ENCODE data around the gene MNDA.

- TF ChIP-seq CTCF (IDR thresholded peaks at IDR 0.05) (no peak), ZFX (IDR thresholded peaks at IDR 0.05; ENCODE audit: borderline replicate concordance) (no peak)
These were observed 11.4 kb upstream of the MNDA start for GRCh38 chr1:158819461-158820443.

Measured in 22Rv1 (cell line).